SU-DHL-6 (cell line): ENCODE results near the gene KIF2C.
A peak's percentile ranks its signal among the peaks of the same experiment; 100 is the strongest.

Experiments
- H2AFZ ChIP-seq: fragments of 200-600 bp; sonication (generic); 2 replicates; pipeline ENCODE4 v1.6.1; 2014; ENCODE audit warnings: low read depth, mild to moderate bottlenecking, moderate library complexity, mixed read lengths, antibody characterized with exemption, low read length; ENCODE audit not compliant: severe bottlenecking
- H3F3A ChIP-seq: fragments of 200-600 bp; shearing (Covaris generic); 2 replicates; pipeline ENCODE4 v1.6.0; 2016; ENCODE audit warnings: antibody characterized with exemption, mild to moderate bottlenecking; ENCODE audit not compliant: insufficient read depth
- H3K27ac ChIP-seq: fragments of 200-600 bp; sonication (generic); 2 replicates; pipeline ENCODE4 v1.5.1; 2016; ENCODE audit warnings: low read depth, mild to moderate bottlenecking, low read length, moderate library complexity, mixed read lengths
- H3K27me3 ChIP-seq: fragments of 200-600 bp; sonication (generic), shearing (Covaris generic); 2 replicates; pipeline ENCODE4 v1.6.0; 2014; ENCODE audit warnings: mild to moderate bottlenecking, low read length
- H3K36me3 ChIP-seq: fragments of 200-600 bp; sonication (generic); 2 replicates; pipeline ENCODE4 v1.6.1; 2014; ENCODE audit warnings: mild to moderate bottlenecking, low read length, mixed read lengths
- H3K4me2 ChIP-seq: fragments of 300-600, 200-600 bp; shearing (Covaris generic), sonication (generic); 2 replicates; pipeline ENCODE4 v1.6.0; 2014; ENCODE audit warnings: low read length, low read depth, mild to moderate bottlenecking; ENCODE audit not compliant: poor library complexity, severe bottlenecking
- H3K4me3 ChIP-seq: fragments of 200-600 bp; sonication (generic); 2 replicates; pipeline ENCODE4 v1.5.1; 2014; ENCODE audit warnings: antibody characterized with exemption, low read length, mild to moderate bottlenecking, mixed read lengths; ENCODE audit not compliant: insufficient read depth, poor library complexity, severe bottlenecking
- H3K79me2 ChIP-seq: fragments of 200-600 bp; sonication (generic); 2 replicates; pipeline ENCODE4 v1.6.1; 2014; ENCODE audit warnings: mild to moderate bottlenecking, low read length, moderate library complexity; ENCODE audit not compliant: insufficient read depth
- H3K9ac ChIP-seq: fragments of 200-600 bp; sonication (generic); 2 replicates; pipeline ENCODE4 v1.7.0; 2014; ENCODE audit warnings: mild to moderate bottlenecking, low read length
- H3K9me2 ChIP-seq: fragments of 200-600 bp; sonication (generic); replicated peaks from 2 replicates; pipeline ENCODE4 v1.6.1; 2014; ENCODE audit warnings: low read length; ENCODE audit not compliant: insufficient read depth
- H3K9me3 ChIP-seq: fragments of 200-600 bp; sonication (generic); 2 replicates; pipeline ENCODE4 v1.6.1; 2014; ENCODE audit warnings: low read length, mixed read lengths; ENCODE audit not compliant: insufficient read depth
- H4K20me1 ChIP-seq: fragments of 200-600 bp; sonication (generic); 2 replicates; pipeline ENCODE4 v1.6.1; 2014; ENCODE audit warnings: low read depth, mild to moderate bottlenecking, antibody characterized with exemption, low read length, moderate library complexity, mixed read lengths
- CTCF ChIP-seq: fragments of 200-600 bp; sonication (generic); IDR thresholded peaks from one replicate; pipeline ENCODE4 v1.5.1; 2017; ENCODE audit warnings: antibody characterized with exemption, mild to moderate bottlenecking, low read length, moderate library complexity; ENCODE audit not compliant: insufficient read depth, poor library complexity, severe bottlenecking
- EZH2phosphoT487 ChIP-seq: fragments of 200-600 bp; sonication (generic), shearing (Covaris generic); conservative IDR thresholded peaks from 2 replicates; pipeline ENCODE4 v1.6.1; 2018; ENCODE audit warnings: mild to moderate bottlenecking, antibody characterized with exemption, low read length, moderate library complexity, mixed read lengths

Gene KIF2C

GRCh38 chr1:44807364-44808062, 67.9 kb downstream of the KIF2C start:
- Histone ChIP-seq H3K27me3 (no peaks in the 10 kb centered on the region), H2AFZ (peak overlapping the region; percentile 6), H3K4me3 (no peak overlapping the region), H3K79me2 (no peaks in the 10 kb centered on the region), H3K27ac (peak overlapping the region; percentile 34), H3K9ac (peak overlapping the region; percentile 9), H3K9me2 (no peaks in the 10 kb centered on the region), H3K36me3 (no peaks in the 10 kb centered on the region), H3F3A (peaks cover 14% of the 10 kb centered on the region), H3K9me3 (no peaks in the 10 kb centered on the region), H3K4me2 (peak overlapping the region; percentile 11), H4K20me1 (no peaks in the 10 kb centered on the region)
- TF ChIP-seq EZH2phosphoT487 (no peak), CTCF (no peak)

GRCh38 chr1:44808063-44808937, 68.7 kb downstream of the KIF2C start, which contains the start of gene BTBD19:
Gene BTBD19, plus strand, starts transcription at chr1:44808523. Its CDS starts 298 bp downstream, at chr1:44808821.
- Histone ChIP-seq H3K9ac (peak within 1 kb of the TSS; percentile 45), H3F3A (peaks cover 14% of the 10 kb centered on the region), H3K4me3 (no peak within 1 kb of the TSS), H3K36me3 (no peaks in the 10 kb centered on the region), H3K9me2 (no peaks in the 10 kb centered on the region), H2AFZ (peak within 1 kb of the TSS; percentile 8), H3K27ac (peak within 1 kb of the TSS; percentile 78), H3K9me3 (no peaks in the 10 kb centered on the region), H3K27me3 (no peaks in the 10 kb centered on the region), H4K20me1 (no peaks in the 10 kb centered on the region), H3K79me2 (no peaks in the 10 kb centered on the region), H3K4me2 (peak within 1 kb of the TSS; percentile 36)
- no peak for TF ChIP-seq EZH2phosphoT487
- TF ChIP-seq CTCF, result no peak

GRCh38 chr1:44808938-44809917, 69.6 kb downstream of the KIF2C start:
- peak overlapping the region; percentile 78 for H3K27ac ChIP-seq
- peak overlapping the region; percentile 45 for H3K9ac ChIP-seq
- no peaks in the 10 kb centered on the region for H3K27me3 ChIP-seq
- peak overlapping the region; percentile 8 for H2AFZ ChIP-seq
- no peaks in the 10 kb centered on the region for H3K9me3 ChIP-seq
- peaks cover 14% of the 10 kb centered on the region for H3F3A ChIP-seq
- H3K36me3 ChIP-seq, result no peaks in the 10 kb centered on the region
- H3K79me2 ChIP-seq, result no peaks in the 10 kb centered on the region
- TF ChIP-seq EZH2phosphoT487 (no peak), CTCF (no peak)
- H3K9me2 ChIP-seq, result no peaks in the 10 kb centered on the region
- H3K4me3 ChIP-seq, result no peak overlapping the region
- H3K4me2 ChIP-seq, result peak overlapping the region; percentile 36
- H4K20me1 ChIP-seq, result no peaks in the 10 kb centered on the region
